Right lung (tissue), 5 donors: ENCODE results near the gene PPP1R9A. TPM values are rescaled to one million over a fixed set of nuclear protein-coding genes. Genes with fewer than 3 reads are reported as not detected.

ENCODE experiments used
- DNase-seq, 2 donors: peaks; one replicate each; pipeline ENCODE4 v3.0.0-alpha.2; 2013
- polyA plus RNA-seq, 5 donors: library from polyadenylated mRNA; unstranded; fragments of 120-200 nt; gene quantifications; one replicate each; pipeline versions ENCODE4 v1.2.1 to v1.2.3, GENCODE V29; 2013; ENCODE audit warnings: inconsistent platforms in 1 of 5, low replicate concordance in 1 of 5; ENCODE audit not compliant: insufficient read length in 5 of 5, insufficient read depth in 1 of 5

Gene PPP1R9A
- polyA plus RNA-seq, 5 donors: 12.9 to 24.7 (median 21.9) TPM

DNA sequence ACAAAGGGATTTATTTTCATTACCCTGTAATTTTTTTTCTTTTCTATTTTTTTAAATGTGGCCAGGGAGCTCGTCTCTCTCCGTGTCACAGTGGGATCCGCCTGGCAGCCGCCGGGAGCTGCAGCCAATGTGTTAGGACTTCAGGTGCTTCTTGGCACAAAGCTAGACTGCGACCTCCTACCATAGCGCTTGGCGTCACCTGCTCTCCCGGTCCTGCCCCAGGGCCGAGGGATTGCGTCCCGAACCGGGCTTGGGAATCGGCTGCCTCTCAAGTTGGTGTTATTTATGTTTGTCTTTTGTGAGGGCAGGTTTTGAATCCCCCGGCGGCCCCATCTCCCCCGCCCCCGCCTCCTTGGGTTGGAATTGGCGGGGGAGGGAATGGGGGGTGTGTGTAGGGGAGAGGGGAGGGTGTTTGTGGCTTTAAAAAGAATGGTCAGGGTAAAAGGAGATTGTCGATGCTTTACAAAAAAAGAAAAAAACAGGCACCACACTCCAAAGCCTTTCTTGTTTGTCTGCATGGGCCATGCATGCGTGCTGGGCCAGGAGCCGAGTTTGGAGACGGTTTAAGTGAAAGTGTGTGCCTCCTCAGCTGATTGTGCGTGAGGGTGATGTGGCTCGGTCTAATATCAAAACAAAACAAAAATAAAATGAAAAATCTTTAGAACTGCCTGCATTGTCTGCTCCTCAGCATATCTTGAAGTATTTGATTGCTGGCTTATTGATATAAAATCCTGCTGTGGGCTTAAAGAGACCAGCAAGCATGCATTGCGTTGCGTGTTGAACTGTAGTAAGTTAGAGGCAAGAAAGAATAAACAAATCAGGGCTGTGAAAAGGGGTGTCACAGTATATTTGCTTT lies 1.2 kb downstream of the PPP1R9A start:
- peak; percentile 41 to 52 for DNase-seq

DNA sequence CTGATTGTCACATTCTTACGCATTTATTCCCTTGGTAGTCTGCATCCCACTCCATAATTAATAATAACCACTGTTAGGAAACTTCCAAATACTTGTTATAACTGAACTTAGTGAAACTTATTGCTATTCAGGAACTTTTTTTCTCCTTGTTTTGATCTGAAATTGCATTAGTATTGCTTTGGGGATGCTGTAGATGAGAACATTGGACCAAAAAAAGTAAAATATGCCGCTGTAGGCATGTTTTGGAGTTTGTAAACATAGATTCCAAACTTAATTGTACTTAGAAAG lies 1.7 kb downstream of the PPP1R9A start:
- no peak for DNase-seq

DNA sequence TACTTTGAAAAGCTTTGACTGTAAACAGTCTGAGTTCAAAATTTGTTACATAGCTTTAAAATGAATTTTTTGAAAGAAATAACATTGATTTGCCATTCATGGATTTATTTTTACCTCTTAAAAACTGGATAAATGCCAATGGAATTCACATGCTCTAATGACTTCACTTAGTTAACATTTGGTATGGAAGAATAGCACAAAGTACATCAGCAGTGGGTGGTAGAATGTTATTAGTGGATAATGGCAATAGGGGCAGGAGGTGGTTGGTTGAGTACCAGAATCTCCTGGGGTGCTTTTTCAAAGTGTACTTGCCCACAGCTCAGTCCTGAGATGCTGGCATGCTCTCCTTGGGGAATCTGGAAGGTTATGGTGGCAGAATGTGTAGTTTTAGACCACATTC lies 4.7 kb downstream of the PPP1R9A start:
- DNase-seq: no peak

DNA sequence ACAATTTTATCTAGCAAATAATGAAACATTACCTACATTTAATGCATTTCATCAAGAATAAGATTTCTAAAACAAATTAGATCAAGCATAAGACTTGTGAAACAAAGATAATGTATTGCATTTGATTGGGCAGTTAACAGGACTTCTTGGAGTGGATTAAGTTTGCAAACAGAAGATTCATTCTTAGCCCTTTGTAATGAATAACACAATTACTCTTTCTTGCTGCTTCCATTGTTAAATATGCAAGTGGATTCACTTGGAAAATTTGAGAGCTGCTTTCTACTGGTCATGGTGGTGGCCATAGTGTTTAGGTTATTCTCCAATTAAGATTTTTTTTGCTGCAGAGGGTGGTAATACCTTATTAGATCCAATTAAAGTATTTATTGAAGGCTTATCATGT lies 6.0 kb downstream of the PPP1R9A start:
- DNase-seq: no peak

DNA sequence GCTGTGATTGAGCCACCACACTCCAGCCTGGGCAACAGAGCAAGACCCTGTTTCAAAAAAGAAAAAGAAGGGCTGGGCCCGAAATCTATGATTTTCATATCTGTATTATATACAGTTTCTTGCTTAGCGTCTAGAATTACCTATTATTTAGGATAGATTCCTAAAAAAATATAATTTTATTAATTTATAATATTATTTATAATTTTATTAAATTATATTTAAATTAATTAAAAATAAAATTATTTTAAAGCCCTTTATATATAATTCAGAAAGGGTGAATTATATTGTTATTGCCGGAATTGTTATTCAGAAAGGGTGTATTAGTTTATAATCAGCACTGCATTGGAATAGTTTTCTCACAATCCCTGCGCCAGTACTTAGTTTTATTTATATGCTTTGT lies 14.5 kb downstream of the PPP1R9A start:
- no peak for DNase-seq

DNA sequence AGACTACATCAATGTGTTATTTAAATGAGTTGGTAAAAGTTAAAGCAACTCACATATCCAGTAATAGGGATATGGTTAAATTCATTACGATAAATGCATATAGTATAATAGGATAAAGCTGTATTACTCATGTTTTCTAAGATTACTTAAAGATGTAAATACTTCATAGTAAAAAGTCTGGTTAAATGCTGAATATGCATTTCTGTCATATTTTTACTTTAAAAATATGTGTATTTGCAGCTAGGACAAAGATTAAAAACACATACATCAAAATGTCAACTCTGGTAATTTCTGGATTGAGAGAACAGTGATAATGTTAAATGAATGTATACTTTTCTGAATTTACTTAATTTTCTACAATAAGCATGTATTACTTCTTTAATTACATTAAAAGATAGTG lies 15.1 kb downstream of the PPP1R9A start:
- no peak for DNase-seq

DNA sequence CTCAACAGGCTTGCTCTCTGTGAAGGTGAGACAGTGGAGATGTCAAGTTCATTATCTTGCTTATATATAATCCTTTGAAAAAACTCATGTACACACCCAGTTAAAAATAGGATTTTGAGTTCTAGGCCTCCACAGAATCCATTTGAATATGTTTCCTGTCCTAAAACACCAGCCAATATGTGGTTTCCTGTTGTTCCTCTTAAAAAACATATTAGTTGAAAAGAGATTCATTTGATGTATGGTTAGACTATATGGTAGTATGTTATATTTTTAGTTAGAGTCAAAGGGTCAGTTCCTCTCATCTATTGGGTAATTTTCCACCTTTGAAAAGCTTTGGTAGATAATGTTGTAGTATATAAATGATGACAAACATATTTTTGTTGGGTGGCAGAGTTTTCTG lies 16.0 kb downstream of the PPP1R9A start:
- no peak for DNase-seq

DNA sequence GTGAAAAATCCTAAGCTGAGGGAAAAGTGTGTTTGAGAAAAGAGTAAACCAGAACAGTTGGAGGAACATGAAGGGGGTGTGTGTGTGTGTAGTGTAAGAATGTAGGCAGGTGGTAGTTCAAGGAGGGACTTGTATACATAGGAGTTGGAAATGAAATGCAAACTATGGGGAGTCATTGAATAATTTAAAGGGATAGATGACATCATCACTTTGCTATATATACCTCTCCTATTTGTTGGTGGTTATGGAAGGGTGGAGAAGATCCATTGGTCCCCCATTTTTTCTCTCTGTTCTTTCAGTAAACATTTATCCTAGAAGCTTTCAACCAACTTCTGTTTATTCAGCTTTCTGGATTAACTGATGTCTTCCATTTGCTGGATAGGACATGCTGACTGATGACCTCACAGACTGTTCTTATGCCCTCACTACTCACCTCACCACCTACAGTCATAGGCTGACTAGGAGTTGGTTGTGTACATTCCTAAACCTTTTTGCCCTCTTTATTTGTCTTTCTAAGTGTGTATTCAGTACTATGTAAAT lies 20.8 kb downstream of the PPP1R9A start:
- DNase-seq: no peak

DNA sequence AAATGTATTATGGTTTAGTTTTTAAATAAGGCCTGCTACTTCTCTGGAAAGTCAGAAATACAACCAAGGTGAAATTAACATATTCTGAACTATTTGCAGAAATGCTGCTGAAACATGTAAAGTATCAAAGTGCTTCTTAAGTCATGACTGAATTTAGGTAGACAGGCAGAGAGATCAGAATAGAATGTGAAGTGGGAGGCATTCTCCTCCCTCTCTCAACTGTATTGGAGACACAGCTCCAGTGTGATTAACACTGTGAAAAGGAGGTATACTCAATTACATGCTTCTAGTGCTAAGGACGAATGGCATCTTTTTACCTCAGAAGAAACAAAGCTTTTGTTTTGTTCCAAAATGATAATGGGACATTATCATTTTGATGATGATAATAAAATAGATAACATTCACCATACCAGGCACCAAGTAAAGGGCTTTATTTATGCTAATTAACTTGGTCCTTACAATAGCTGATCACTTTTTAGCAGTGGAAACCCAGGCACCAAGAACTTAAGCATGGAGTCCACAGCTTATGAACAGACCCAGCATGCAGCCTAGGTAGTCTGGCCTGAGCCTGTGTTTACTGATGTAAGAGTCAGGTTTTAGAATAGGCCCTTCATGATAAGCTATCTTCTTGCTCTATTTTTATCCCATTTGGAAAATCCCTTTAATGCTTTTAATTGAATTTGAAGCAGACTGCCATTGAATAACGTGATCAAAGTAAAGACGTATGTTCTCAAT lies 26.0 kb downstream of the PPP1R9A start:
- no peak for DNase-seq

DNA sequence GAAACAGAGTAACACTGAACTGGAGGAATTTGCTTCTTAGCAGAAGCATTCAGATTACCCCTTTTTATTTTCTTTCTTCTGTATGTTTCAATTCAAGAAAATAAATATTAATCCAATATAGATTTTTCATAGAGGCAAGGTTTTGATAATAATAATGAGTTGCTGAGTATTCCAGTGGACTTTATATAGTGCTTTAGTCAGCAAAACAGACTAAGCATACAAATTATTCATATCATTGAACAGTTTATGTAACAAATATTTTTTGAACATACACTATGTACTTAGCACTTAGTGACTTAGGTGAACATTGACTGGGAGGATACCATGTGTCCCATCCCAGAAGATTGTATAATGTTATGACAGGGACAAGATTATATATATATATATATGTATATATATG lies 32.0 kb downstream of the PPP1R9A start:
- no peak for DNase-seq

DNA sequence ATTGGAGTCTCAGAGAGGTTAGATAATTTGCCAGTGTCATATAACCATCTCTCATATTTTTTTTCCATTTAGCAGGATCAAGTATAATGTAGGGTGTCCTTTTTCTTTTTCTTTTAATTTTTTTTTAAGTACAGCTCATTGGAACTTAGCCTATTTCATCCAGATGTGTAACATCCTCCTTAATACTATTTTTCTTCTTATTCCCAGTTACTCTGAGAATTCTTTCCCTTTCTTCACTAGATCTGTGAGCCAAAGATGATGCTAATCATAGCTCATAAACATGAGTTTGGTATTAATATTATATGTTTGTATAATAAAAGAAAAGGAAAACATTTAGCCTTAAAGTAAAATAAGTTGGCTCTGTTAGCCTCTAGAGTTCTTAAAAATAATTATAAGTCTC lies 32.8 kb downstream of the PPP1R9A start:
- no peak for DNase-seq

DNA sequence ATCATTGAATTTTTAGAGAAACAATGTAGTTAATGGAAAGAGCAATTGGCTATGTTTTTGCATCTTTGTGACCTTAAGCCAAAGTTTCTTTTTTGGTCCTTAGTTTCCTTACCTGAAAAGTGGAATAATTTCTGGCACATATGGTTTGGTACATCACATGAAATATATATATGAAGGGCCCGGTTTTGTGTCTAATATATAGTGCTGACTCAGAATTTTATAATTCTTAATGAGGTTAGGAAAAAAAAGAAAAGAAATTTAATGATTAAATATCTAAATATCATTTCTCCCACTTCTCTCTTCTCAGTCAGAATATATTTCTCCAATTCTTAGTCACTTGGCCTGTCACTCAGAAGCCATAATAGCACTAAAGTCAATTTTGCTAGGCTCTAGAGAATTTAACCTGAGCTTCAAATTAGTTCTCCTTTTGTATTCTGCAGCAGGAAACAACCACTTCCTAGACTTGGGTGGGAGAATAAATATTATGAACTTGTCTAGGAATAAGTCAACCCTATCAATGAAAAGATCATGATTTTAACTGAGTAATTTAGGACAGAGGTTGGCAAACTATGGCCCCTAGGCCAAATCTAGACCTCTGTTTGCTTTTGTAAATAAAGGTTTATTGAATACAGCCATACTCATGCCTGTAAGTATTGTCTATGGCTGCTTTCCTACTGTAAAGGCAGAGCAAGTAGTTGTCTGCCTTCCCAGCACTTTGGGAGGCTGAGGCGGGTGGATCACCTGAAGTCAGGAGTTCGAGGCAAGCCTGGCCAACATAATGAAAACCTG lies 34.6 kb downstream of the PPP1R9A start:
- no peak for DNase-seq

DNA sequence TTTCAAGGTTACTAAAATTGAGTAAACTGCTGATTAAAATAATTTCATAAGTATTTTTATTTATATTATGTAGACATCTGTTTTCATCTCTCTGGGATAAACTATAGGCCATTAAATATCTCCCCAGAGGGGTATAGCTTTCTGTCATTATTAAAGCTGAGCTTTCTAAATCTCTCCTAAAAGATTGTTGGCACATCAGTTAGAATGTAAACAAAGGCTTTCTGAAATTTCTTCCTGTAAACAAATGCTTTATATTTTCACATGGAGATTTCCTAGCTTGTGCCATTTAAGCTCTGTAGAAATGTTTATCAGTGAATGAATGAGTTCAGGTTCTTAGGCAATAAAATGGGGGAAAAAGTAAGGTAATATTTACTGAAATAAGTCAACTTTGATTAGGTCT lies 35.7 kb downstream of the PPP1R9A start:
- DNase-seq: peak; percentile 40 to 43

DNA sequence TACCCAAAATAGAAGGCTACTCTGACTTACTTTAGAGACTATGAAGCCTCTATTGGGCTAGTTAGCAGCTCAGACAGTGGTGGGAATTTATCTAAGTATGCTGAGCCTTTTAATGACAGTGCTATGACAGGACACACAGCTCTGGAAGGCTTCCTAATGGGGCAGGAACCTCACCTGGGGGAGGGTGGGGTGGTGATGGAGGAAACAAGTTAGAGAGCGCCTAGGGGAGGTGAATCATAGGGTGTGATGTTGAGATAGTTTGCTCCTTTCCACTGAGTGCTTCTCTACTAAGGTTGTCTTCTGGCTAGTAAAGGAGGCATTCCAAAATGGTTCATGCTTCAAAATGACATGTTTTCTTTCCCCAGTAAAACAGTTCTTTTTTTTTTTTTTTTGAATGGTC lies 42.1 kb downstream of the PPP1R9A start:
- DNase-seq: no peak

DNA sequence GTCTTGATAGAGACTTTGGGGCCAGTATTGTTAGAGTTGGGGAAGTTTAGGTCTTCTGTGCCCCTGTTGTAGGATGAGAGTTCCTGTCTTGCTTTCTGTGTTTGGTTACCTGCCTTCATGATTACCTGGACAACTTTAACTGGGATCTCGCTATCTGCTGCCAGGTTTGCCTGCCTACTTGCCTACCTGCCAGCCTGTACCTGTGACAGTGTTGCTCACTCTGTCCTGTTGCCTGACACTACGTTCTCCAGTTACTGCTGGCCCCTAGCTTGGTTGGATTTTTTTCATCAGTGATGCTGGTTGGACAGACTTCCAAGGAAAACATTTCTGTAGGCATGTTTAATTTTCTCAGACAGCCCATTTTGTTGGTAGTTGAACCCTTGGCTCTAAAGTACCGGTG lies 48.4 kb downstream of the PPP1R9A start:
- no peak for DNase-seq

DNA sequence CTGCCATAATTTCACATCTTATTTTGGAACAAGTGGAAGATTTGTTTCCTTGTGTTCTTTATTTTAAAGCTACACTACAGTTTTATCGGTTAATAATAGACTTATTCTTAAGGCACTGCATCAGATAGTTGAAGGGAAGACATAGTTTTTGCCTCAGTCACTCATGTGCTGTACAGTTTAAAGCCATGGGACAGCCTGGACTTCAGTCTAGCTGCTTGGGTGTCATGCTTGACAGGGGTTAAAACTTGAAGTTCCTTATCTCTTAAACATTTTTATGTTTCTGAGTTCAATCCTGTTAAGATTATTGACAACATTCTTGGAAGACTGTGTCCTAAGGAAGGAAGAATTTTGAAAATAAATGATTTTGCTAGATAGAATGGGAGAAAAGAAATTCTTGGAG lies 49.7 kb downstream of the PPP1R9A start:
- DNase-seq: no peak

DNA sequence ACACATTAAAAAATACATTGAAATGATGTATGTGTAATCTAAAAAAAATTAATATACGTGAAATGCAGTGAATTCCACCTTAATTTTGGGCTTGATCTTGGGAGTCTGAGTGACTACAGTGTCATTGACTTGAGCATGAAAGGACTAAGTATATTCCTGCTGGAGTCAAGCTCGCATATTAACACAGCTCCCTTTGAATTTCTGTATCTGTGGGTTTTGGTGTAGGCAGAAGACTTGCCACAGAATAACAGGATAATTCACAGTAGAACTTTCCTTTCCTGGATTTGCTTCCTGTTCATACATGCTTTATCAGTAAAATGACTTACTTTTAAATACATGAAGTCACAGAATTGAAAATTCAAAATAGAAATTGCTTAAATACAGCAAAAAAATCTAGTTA lies 55.3 kb downstream of the PPP1R9A start:
- DNase-seq: no peak

DNA sequence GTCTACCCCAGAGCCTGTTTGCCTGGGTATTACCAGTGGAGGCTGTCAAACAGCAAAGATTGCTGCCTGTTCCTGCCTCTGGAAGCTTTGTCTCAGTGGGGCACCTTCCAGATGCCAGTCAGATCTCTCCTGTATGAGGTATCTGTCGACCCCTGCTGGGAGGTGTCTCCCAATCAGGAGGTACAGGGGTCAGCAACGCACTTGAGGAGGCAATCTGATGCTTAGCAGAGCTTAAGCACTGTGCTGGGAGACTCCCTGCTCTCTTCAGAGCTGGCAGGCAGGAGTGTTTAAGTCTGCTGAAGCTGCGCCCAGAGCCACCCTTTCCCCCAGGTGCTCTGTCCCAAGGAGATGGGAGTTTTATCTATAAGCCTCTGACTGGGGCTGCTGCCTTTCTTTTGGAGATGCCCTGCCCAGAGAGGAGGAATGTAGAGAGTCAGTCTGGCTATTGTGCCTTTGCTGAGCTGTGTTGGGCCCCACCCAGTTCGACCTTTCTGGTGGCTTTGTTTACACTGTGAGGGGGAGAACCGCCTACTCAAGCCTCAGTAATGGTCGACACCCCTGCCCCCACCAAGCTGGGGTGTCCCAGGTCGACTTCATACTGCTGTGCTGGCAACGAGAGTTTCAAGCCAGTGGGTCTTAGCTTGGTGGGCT lies 62.2 kb downstream of the PPP1R9A start:
- no peak for DNase-seq

DNA sequence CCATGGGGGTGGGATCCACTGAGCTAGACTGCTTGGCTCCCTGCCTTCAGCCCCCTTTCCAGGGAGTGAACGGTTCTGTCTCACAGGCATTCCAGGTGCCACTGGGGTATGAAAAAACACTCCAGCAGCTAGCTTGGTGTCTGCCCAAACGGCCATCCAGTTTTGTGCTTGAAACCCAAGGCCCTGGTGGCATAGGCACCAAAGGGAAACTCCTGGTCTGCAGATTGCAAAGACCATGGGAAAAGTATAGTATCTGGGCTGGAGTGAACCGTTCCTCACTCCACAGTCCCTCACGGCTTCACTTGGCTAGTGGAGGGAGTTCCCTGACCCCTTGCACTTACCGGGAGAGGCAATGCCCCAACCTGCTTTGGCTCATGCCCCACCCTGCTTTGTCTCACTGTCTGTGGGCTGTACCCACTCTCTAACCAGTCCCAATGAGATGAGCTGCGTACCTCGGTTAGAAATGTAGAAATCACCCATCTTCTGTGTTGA lies 62.7 kb downstream of the PPP1R9A start:
- DNase-seq: no peak

DNA sequence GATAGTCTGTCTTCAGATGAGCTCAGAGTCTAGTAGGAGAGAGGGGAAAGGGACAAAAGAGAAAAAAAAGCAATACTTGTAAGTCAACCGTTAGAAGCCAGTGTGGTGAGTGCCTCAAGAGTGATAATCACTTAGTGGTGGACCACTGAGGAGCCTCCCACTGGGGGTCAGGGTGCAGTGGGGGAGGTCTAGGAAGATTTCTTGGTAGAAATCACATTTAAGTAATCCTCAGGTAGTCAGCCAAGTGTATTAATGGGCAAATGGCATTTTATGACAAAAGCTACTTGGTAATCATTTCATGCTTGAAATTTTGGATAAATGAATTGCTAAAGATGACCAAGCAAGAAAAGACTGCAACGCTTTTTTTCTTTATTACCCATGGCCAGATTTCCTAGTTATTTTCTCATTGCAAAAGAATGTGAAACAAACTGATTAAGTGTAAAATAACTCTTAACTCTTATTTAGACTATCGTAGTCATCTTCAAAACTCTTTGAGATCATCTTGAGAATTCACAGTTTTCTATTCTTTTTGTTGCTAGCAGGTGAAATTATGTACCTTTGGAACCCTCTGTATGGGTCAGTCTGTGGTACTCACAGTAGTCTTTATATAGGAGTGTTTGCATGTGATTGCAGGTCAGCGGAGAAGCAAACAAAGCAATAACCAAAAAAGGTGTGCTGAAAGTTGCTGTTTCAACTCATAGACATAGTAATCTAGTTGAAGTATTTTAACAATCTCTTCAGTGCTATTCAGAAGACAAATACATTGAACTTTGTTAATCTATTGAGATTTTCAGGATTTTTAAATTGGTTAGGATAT lies 63.9 kb downstream of the PPP1R9A start:
- DNase-seq: no peak

DNA sequence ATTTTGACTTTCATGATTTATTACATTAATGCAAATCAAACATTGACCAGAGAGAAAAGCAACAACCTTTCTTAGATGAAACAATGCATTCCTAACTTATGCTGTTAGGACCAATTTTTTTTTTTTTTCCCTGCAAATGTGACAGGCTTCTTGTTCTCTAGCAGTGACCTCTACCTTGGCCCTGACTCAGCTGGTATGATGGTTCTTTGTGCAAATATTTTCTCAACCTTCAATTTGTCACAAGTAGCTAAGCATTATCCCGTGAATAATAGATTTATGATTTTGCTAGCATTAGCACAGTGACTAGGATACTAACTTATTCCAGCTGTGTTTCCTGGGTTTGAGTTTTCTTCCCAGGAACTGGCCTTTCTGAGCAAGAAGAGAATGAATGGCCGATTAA lies 64.9 kb downstream of the PPP1R9A start:
- DNase-seq: no peak
